Stimulated activated CD8-positive, alpha-beta memory T cell treated with anti-CD3 and anti-CD28 coated beads, Interleukin-7, amount 100 ng/mL, for 48 hours (primary cell): ENCODE measurements around the gene HDGFL2.

Experiments used
- DNase-seq, 2 donors: peaks; one replicate each; pipeline ENCODE4 v3.0.0-alpha.2; 2020; ENCODE audit warnings: low read depth in 1 of 2; ENCODE audit errors: extremely low read depth in 1 of 2

HDGFL2 gene

DNA sequence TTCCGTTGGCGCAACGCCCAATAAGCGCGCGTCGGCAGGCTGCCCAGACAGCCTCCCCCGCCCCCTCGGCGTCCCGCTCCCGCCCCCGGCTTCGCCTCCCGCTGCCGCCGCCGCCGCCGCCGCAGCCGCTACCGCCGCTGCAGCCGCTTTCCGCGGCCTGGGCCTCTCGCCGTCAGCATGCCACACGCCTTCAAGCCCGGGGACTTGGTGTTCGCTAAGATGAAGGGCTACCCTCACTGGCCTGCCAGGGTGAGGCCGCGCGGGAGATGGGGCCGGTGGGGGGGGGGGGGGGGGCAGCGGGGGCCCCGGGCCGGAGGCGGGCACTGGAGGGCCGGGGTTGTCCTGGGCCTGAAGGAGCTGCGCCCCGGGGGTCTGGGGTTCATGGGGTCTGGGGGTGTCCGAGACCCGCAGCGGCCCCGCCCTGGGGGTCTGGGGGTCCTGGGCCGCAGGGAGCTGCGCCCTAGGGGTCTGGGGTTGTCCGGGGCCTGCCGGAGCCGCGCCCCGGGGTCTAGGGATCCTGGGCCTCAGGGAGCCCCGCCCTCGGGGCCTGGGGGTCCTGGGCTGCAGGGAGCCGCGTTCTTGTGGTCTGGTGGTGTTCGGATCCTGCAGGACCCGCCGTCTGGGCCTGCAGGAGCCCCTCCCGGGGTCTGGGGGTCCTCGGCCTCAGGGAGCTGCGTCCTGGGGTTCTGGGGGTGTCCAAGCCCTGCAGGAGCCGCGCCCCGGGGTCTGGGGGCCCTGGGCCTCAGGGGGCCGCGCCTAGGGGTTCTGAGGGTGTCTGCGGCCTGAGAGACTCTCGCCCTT, at the start of gene HDGFL2:
TSS of gene HDGFL2 (plus strand) at position 124 of the 801 bp plus-strand sequence. CDS start at position 178, 54 bp downstream.
- no peak for DNase-seq

DNA sequence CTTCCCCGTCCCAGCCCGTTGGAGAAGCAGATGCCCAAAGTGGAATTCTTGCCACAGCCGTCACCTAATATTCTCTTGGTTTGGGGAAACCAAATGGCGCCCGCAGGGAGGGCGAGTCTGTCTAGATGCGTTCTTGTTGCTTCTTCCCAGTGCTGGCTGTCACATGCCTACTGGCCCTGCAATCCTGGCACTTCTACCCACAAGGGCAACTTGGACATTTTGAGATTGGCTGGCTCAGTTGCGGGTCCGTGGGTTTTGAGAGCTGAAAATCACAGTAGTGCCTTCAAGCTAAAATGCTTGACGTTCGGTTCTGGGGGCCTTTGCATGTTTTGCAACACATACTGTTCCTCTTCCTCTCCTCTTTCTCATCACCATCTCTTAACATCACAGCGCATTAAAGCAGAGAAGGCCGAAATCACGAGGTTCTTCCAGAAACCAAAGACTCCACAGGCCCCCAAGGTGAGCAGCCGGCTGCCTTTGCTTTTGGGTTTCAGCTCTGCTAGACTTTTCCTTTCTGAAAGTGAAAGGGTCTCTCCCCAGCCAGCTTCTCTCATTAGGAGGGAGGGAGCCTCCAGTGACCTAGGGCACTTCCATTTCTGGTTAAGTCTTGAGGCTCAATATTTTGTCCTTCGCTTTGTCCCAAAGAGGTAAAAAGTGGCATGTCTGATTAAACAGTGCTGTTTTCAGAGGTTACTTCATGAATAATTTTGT, 48.5 kb upstream of the HDGFL2 start:
- DNase-seq: no peak

DNA sequence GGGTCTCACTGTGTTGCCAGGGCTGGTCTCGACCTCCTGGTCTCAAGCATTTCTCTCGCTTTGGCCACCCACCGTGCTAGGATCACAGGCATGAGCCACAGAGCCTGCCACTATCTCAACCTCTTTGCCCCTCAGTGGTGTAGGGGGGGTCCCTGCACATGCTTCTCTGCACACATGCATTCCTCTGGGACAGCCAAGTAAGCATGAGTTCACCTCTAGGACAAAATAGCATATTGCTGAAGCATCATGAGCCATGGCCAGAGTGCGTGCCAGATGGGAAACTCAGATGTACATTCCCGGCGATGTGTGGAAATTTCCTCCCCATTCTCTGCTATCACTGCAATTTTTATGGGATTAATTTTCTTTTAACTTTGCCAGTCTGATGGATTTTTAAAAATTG, 46.6 kb upstream of the HDGFL2 start:
- DNase-seq: no peak

DNA sequence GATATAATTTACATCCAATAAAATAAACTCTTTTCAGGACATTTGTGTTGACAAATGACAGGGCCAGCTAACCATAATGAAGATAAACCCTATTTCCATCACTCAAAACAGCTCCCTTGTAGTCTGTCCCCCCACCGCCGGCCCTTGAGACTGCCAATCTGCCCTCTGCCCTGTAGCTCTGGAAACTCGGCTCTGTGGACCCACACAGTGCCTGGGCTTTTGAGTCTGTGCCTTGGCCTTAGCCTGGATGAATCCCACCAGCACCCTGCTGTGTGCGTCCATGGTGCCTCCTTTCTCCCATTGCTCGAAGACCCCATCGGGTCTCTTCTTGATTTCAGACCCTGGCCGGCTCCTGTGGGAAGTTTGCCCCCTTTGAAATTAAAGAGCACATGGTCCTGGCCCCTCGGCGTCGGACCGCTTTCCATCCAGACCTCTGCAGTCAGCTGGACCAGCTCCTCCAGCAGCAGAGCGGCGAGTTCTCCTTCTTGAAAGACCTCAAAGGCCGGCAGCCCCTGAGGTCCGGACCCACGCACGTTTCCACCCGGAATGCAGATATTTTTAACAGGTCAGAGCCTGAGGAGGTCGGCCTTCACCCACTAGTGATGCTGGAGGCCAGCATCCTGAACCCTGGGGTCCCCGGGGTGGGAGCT, 43.6 kb upstream of the HDGFL2 start:
- no peak for DNase-seq

DNA sequence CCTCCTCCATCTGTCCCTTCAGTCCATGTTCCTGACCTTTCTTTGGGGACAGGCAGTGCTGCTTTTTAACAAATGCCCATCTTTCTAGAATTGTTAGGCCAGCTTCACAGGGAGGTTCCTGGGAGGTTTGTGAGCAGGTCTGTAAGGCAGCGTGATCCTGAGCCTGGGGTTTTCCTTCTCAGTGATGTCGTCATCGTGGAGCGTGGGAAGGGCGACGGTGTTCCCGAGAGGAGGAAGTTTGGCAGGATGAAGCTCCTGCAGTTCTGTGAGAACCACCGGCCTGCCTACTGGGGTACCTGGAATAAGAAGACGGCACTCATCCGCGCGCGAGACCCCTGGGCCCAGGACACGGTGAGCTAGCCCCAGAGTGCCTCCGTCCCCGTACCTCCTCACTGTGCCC, 42.8 kb upstream of the HDGFL2 start:
- DNase-seq: no peak

DNA sequence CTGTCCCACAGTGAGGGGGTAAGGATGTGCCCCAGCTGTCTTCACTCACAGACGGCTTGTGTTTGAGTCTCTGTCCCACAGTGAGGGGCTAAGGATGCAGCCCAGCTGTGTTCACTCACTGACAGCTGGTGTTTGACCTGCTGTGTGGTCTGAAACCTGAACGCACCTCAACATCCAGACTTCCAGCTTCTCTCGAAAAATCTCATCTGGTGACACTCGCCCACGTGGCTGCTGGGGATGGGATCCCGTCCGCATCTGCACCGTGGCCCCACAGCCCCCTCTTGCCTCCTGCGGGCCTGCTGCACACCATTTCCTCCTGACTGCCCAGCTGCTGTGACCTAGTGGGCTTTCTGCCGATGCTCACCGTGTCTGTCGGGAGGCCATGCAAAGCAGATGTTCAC, 42.3 kb upstream of the HDGFL2 start:
- DNase-seq: no peak

DNA sequence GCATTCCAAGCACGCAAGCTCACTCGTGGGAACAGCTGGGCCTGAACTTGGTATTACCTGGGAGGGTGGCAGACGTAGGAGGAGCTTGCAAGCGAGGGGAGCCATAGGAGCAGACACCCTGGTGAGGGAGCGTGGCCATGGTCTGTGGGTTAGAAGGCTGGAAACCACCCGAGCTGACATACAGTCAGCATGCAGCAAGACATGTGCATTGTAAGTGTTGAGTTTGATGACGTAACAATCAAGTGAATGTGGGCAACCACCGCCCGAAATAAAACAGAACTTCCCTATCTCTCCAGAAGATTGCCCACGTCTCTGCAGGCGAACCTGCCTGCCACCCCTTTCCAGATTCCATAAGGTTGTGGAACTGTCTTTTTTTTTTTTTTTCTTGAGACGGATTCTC, 41.3 kb upstream of the HDGFL2 start:
- no peak for DNase-seq

DNA sequence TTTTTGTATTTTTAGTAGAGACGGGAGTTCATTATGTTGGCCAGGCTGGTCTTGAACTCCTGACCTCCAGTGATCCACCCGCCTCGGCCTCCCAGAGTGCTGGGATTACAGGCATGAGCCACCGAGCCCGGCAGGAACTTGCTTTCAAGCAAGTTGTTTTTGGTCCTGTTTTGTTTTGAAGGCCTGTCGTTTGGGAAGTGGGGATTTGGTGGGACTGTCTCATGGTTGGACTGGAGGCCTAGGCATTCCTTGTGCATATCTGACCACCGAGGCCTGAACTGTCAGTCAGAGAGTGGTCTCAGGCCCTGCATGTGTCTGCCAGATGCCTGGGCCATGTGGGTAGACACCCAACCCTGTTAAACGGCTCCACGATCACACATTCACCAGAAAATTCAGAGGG, 40.8 kb upstream of the HDGFL2 start:
- no peak for DNase-seq

DNA sequence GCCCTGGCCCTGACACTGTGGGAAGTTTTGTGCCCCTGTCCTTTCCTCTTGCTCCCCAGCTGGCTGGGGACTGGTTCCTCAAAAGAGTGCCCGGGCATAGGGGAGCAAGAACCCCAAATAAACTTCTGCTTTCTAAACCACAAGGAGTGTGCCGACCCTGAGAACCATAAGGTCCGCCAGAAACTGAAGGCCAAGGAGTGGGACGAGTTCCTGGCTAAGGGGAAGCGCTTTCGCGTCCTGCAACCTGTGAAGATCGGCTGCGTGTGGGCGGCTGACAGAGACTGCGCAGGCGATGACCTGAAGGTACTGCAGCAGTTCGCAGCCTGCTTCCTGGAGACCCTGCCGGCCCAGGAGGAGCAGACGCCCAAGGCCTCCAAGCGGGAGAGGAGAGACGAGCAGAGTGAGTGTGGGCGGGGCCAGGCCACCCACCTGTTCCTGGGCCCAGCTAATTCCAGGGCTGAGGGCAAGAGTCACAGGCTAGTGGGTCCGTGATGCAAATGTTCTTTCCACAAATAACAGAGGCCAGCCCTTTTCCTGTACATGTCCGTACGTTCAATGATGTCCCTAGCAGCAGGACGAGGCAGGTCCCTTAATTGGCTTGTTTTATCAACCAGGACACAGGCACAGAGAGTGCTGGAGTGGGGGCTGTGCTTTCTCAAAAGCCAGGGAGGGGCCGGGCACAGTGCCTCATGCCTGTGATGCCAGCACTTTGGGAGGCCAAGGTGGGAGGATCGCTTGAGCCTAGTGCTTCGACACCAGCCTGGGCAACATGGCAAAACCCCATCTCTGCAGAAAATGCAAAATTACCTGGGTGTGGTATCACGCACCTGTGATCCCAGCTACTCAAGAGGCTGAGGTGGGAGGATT, 40.1 kb upstream of the HDGFL2 start:
- no peak for DNase-seq

DNA sequence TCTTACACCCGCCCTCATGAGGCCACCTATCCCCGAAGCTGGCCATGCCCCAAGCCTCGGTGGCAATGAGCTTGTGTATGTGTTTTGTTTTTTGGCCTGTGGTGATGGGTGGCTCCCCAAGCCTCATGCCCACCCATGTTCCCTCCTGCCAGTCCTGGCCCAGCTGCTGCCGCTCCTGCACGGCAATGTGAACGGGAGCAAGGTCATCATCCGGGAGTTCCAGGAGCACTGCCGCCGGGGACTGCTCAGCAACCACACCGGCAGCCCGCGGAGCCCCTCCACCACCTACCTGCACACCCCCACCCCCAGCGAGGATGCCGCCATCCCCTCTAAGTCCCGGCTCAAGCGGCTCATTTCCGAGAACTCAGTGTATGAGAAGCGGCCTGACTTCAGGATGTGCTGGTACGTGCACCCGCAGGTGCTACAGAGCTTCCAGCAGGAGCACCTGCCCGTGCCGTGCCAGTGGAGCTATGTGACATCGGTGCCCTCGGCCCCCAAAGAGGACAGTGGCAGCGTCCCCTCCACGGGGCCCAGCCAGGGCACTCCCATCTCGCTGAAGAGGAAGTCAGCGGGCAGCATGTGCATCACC, 39.1 kb upstream of the HDGFL2 start:
- DNase-seq: no peak

DNA sequence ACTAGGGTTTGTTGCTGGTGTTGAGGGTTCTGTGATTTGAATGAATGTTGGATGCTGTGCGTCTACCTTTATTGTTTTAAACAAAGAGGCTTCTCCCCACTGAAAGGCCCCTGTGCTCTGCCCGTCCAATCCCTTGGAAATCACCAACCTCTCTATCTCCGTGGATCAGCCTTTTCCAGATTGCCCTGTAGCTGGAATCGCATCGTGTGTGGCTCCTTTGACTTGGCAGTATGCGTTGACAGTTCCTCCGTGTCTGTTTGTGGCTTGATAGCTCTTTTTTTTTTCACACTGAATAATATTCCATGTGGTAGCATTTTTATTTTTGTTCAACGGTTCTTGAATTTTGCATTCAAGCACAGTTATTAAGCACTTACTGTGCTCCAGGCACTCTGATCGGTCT, 37.7 kb upstream of the HDGFL2 start:
- DNase-seq: no peak

DNA sequence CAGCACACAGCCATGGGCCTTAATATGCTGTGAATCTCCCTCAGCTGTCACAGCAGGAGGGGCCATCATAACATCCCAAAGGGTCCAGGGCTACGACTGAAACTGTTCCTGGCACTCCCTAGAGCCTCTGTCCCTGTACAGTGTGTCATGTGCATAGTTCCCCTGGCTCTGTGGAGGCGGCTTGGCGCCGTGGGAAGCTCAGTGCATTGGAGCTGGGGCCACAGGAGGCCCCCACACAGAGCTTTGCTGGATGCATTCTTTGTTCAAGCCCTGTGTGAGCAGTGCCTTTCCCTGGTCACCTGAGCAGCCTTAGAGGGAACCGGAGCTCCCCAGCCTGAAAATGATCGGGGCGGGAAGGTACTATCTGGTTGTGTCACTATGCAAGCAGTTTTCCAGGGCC, 35.9 kb upstream of the HDGFL2 start:
- DNase-seq: no peak

DNA sequence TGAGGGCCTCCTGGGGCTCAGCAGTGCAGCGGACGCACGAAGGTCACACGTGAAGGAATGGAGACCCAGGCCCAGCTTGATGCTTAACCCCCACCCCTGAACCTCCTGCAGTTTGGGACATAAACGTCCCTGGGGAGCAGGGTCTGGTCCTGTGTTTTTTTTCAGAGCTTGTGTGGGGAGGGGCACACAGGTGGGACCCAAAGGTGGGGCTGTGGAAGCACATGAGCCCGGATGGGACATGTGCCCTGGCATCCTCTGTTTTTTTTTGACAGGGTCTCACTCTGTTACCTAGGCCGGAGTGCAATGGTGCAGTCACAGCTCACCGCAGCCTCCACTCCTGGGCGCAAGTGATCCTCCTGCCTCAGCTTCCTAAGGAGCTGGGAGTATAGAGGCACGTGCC, 35.0 kb upstream of the HDGFL2 start:
- DNase-seq: no peak

DNA sequence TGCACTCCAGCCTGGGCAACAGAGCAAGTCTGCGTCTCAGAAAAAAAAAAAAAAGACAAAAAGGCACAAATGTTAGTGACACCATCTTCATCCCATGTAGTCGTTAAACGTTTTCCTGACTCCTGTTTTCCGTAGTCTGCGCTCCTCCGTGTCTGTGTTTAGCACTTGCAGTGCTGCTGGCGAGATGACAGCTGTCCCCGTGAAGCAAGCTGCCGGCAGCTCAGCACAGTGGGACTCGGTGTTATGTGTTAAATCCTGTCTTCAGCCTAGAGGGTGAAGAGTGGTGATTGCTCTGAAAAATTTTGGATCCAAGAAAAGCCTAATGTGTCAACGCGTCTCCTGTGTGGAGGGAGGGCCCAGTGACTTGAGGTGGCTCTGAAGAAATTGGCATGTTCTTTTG, 32.9 kb upstream of the HDGFL2 start:
- no peak for DNase-seq

DNA sequence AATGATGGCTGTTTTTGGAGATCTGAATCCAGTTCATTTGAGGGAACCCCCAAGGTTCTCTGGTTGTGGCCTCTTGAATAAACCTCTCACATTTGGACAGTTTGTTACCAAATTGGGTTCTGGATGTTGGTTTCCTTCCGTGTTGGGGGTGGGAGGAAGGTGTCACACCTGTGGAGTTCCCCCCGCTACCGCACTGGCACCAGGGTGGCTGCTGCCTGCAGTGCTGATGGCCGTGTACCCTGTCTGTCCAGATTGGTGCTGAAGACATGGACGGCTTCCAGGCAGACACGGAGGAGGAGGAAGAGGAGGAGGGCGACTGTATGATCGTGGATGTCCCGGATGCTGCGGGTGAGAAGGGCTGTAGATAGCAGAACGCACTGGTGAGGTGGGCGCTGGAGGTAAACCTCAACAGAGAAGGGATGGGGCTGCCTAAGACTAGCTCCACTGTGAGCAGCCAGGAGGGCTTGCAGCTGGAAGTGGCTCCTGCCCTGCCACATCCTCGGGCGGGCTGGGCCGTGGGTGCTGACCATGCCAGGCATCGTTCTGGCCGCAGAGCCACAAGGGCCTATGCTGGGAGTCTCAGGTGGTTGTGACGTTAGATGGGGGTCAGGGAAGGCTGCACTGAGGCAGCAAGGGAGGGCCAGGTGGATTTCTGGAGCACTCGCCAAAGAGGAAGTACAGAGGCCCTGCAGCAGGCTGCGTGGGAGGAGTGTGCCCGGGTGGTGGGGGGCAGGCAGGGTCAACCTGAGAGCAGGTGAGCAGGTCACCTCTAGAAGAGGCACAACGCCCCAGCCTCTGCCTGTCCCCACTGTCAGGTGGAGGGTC, 29.9 kb upstream of the HDGFL2 start:
- no peak for DNase-seq

DNA sequence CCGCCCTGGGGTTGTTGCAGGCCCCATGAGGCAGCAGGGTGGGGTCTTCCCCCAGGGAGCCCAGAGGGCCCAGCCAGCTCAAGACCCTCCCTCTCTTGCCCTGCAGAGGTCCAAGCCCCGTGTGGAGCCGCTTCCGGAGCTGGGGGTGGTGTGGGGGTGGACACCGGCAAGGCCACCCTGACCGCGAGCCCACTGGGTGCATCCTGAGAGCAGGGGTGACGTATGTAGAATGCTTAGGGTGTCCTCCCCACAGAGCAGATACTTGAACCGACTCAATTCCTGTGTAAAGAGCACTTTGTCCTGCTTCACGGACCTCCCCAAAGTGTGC, 29.3 kb upstream of the HDGFL2 start:
- DNase-seq: no peak

DNA sequence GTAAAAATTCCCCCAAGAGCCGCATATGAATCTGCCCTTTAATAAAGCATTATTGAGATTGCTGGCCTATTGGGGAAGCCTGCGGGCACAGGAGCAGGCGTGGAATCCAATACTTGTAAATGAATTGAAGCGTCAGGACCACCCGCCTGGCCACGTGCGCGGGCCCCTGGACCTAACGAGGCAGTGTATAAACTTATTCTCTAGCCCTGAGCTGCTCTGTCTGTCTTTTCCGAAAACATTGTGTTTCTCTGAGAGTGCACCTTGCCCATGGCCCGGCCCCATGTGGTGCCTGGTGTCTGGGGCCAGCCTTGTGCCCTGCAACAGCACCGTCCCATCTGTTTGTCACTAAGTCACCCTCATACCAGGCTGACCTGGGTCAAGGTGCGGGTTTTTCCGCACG, 28.9 kb upstream of the HDGFL2 start:
- no peak for DNase-seq

DNA sequence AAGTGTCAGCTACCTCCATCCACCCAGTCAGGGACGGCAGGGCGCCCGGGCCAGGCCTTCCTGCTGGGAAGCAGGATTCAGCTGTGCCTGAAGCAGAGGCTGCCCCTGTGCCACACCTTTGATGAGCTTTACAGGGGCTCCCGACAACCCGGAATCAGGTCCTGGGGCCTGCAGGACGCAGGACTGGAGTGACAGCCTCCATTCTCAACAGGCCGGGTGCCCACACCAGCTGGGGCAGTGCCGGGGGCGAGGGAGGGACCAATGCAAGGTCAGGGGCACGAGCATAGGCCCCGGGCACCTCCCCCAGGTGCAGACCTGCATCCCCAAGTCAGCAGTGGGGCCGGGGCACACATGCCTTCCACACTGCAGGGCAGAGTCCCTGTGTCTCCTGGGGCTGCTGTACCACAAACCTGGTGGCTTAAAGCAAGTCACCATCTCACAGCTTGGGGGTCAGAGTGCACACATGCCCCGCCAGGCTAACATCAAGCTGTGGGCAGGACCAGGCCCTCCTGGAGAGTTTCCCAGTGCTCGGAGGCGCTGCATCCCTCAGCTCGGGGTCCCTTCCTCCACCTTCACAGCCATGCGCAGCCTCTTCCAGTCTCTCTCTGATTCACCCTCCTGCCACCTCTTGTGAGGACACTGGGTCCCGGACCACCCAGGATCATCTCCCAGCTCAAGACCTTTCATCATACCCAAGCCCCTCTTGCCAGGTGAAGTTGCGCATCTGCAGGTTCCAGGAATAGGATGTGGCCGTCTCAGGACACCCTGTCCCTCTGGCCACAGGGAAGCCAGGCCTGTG, 27.9 kb upstream of the HDGFL2 start:
- DNase-seq: no peak
